ENCODE results near the gene LTK. TPM values are rescaled to one million over a fixed set of nuclear protein-coding genes. Genes with fewer than 3 reads are reported as not detected.

LTK gene
- total RNA-seq, 1 donor from 2014 or later = not detected

DNA sequence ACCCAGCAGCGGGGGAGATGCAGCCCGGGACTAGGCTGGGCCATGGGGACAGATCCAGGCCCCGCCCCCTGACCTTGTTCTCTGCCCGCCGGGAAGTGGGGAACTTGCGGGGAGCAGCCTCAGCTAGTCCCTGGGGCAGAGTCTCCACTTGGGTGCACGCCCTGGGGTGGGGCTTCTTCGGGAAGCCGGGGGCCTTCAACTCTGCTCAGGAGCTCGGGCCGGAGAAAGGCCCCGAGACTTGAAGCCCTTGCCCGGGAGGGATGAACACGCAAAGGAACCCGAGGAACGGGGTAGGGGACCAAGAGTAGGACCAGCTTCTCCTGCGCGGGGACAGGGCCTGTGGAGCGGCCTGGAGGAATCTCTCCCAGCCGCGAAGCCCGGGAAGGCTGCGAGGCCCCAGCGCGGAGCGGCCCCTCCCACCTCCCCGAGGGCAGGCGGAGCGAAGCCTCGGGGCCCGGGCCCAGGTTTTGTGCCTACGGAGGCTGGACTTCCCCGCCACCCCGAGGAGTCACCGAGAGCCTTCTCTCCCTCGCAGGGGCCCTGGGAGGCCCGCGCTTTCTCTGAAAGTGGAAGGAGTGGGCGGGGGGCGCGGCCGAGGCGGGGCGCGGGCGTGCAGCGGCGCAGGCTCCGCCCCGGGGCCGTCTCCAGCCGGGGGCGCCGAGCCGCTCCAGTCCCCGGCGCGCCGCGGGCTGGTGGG is 20.3 kb downstream of the LTK start, which contains the start of gene ITPKA:
Gene ITPKA (plus strand): TSS at position 670 of the 697 bp plus-strand sequence. CDS start 54 bp downstream, outside the sequence.
- Mint-ChIP-seq H3K36me3 (no peaks in the 10 kb centered on the region), H3K4me1 (peaks cover 17% of the 10 kb centered on the region), H3K4me3 (peak within 1 kb of the TSS; percentile 83), H3K9me3 (no peaks in the 10 kb centered on the region), H3K27me3 (ENCODE audit: insufficient read depth, low read depth) (peaks cover 49% of the 10 kb centered on the region), H3K27ac (no peak within 1 kb of the TSS)
- H3K4me2 ChIP-seq = peak within 1 kb of the TSS; percentile 79
- peak within 1 kb of the TSS; percentile 83 for H2AFZ ChIP-seq (replicated peaks)
- H3K9ac ChIP-seq = no peak within 1 kb of the TSS
- peaks cover 10% of the 10 kb centered on the region for H3K4me1 ChIP-seq
- no peaks in the 10 kb centered on the region for H3K9me3 ChIP-seq (ENCODE audit: low read depth)
- peaks cover 39% of the 10 kb centered on the region for H4K20me1 ChIP-seq (ENCODE audit: low read depth)
- H3K36me3 ChIP-seq = no peaks in the 10 kb centered on the region
- TF ChIP-seq EZH2phosphoT487 (IDR thresholded peaks at IDR 0.05) (no peak), EZH2 (IDR thresholded peaks at IDR 0.05) (no peak)
- TF ChIP-seq, protein P1, sequence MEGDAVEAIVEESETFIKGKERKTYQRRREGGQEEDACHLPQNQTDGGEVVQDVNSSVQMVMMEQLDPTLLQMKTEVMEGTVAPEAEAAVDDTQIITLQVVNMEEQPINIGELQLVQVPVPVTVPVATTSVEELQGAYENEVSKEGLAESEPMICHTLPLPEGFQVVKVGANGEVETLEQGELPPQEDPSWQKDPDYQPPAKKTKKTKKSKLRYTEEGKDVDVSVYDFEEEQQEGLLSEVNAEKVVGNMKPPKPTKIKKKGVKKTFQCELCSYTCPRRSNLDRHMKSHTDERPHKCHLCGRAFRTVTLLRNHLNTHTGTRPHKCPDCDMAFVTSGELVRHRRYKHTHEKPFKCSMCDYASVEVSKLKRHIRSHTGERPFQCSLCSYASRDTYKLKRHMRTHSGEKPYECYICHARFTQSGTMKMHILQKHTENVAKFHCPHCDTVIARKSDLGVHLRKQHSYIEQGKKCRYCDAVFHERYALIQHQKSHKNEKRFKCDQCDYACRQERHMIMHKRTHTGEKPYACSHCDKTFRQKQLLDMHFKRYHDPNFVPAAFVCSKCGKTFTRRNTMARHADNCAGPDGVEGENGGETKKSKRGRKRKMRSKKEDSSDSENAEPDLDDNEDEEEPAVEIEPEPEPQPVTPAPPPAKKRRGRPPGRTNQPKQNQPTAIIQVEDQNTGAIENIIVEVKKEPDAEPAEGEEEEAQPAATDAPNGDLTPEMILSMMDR (IDR thresholded peaks at IDR 0.05) = no peak
- peak; percentile 80 for DNase-seq (ENCODE audit: low spot score)
- peaks cover 34% of the 10 kb centered on the region for H3F3A ChIP-seq (ENCODE audit: low read depth)
- H3K79me2 ChIP-seq (ENCODE audit: low read depth) = no peaks in the 10 kb centered on the region
- H3K27ac ChIP-seq = no peak within 1 kb of the TSS
- peak within 1 kb of the TSS; percentile 63 for H3K4me3 ChIP-seq
- peaks cover 86% of the 10 kb centered on the region for H3K27me3 ChIP-seq

DNA sequence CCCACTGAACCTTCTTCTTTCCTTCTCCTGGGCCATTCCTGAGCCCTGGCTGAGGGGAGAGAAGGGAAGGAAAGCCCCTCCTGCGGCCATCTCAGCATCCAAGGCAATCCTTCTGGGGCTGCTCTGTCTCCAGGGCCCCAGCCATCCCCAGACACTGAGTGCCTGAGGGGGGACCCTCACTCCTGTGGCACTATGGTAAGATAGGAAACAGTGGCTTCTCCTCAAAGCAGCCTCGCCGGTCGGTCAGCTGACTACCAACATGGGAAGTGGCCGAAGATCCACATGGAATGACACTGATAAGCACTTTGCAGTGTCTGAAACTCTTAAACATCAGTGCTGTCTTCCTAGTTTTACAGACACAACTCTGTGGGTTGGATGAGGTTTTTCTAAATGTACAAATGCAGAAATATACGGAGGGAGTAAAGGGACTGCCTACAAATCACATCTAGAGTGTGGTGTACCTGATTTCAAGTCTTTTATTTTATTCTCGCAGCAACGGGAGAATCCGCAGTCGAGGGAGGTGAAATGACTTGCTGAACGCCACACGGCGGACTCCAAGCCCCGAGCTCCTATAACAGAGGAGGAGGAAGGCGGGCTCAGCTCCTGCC is 20.9 kb downstream of the LTK start:
- Histone ChIP-seq H3K9ac (no peak overlapping the region), H3K79me2 (ENCODE audit: low read depth) (no peaks in the 10 kb centered on the region), H3K27me3 (peaks cover 79% of the 10 kb centered on the region), H3K27ac (no peak overlapping the region), H3K4me1 (peaks cover 10% of the 10 kb centered on the region), H3K9me3 (ENCODE audit: low read depth) (no peaks in the 10 kb centered on the region), H3F3A (ENCODE audit: low read depth) (peaks cover 34% of the 10 kb centered on the region), H3K4me2 (peak overlapping the region; percentile 79), H3K36me3 (no peaks in the 10 kb centered on the region), H3K4me3 (peak overlapping the region; percentile 63), H4K20me1 (ENCODE audit: low read depth) (peaks cover 36% of the 10 kb centered on the region), H2AFZ (replicated peaks) (peak overlapping the region; percentile 83)
- Mint-ChIP-seq H3K4me3 (peak overlapping the region; percentile 83), H3K4me1 (peaks cover 21% of the 10 kb centered on the region), H3K9me3 (no peaks in the 10 kb centered on the region), H3K27me3 (ENCODE audit: insufficient read depth, low read depth) (peaks cover 46% of the 10 kb centered on the region), H3K27ac (no peak overlapping the region), H3K36me3 (no peaks in the 10 kb centered on the region)
- DNase-seq (ENCODE audit: low spot score) = peak; percentile 82
- no peak for TF ChIP-seq EZH2phosphoT487 (IDR thresholded peaks at IDR 0.05)
- TF ChIP-seq EZH2 (IDR thresholded peaks at IDR 0.05) = no peak
- TF ChIP-seq, protein P1 (IDR thresholded peaks at IDR 0.05) = no peak

DNA sequence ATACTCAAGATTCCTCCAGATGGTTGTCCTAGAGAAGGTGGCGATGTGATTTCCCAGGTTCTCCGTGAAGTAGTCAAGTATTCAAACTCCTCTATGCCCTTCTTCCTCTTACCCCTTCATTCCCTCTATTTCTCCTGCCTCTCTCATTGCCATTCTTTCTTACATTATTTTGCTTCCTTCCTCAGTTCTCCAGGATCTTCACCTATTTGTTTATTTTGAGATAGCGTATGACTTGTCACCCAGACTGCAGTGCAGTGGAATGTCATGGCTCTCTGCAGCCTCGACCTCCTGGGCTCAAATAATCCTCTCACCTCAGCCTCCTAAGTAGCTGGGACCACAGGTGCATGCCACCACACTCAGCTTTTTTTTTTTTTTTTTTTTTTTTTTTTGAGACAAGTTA is 21.7 kb downstream of the LTK start:
- H3K9me3 ChIP-seq (ENCODE audit: low read depth) = no peaks in the 10 kb centered on the region
- no peak for TF ChIP-seq EZH2 (IDR thresholded peaks at IDR 0.05)
- TF ChIP-seq, protein P1 (IDR thresholded peaks at IDR 0.05) = no peak
- no peak overlapping the region for H3K9ac ChIP-seq
- H4K20me1 ChIP-seq (ENCODE audit: low read depth) = peaks cover 28% of the 10 kb centered on the region
- Mint-ChIP-seq H3K27me3 (ENCODE audit: insufficient read depth, low read depth) (peaks cover 38% of the 10 kb centered on the region), H3K27ac (no peak overlapping the region), H3K9me3 (no peaks in the 10 kb centered on the region), H3K36me3 (peaks cover under 1% of the 10 kb centered on the region), H3K4me1 (peaks cover 21% of the 10 kb centered on the region), H3K4me3 (peak overlapping the region; percentile 16)
- no peaks in the 10 kb centered on the region for H3K79me2 ChIP-seq (ENCODE audit: low read depth)
- peaks cover 10% of the 10 kb centered on the region for H3K4me1 ChIP-seq
- no peak overlapping the region for H3K4me3 ChIP-seq
- H2AFZ ChIP-seq (replicated peaks) = no peak overlapping the region
- H3K4me2 ChIP-seq = no peak overlapping the region
- no peak overlapping the region for H3K27ac ChIP-seq
- H3K36me3 ChIP-seq = no peaks in the 10 kb centered on the region
- no peak for DNase-seq (ENCODE audit: low spot score)
- H3K27me3 ChIP-seq = peaks cover 71% of the 10 kb centered on the region
- H3F3A ChIP-seq (ENCODE audit: low read depth) = peaks cover 34% of the 10 kb centered on the region
